GM21576 (cell line): ENCODE measurements around the gene ZNF69.
"Not testable (repeated sequence)": the region's sequence is repeated elsewhere in the genome, so short reads cannot be mapped to it uniquely, and the experiment has no call there.

Source experiments
- ATAC-seq: cut with Tn5 transposase; IDR thresholded peaks from one replicate; pipeline ENCODE4 v1.9.1; 2021; ENCODE audit warnings: mild to moderate bottlenecking, moderate library complexity; ENCODE audit not compliant: unreplicated experiment

The ZNF69 gene

DNA sequence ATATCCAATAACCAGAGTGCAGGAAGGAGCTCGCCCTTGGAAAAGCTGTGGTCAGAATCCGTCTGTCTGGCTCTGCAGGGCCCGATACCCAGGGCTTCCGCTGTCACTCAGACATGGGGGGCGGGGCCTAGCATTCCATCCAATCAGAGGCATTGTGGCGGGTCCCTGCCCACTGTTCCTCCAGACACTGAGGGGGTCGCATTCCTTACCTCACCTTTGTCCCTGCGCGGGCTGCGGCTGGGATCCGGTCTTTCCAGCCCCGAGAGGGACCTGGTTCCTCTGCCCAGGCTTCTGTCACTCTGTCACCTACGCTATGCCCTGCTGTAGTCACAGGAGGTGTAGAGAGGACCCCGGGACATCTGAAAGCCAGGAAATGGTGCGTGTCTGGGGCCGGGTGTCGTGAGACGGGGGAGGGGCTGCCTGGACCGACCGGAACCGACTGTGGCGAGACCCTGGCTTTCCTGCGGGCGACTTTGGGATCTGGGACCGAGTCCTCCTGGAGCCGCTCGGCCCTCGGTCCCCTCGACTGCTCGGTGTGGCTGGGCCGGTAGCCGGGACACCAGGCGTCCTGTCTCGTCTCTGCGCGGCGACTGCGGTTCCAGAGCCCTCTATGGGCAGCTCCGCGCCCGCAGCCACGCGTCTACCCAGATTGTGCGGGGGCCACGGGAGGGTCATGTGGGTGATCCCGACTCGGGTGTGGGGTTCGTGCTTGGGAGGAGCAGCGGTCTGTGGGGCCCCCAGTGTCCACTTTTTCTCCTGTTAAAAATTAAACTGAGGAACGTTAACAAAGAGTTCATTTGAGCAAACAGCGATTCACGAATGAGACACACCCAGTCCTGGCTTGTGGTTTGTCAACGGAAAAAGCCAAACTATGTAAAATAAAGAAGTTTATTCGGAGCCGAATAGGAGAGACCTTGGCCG is at the start of gene ZNF69:
Gene ZNF69 (plus strand): TSS at position 172 of the 921 bp plus-strand sequence. CDS start 142 bp downstream, at position 314.
- ATAC-seq = peak; percentile 52

DNA sequence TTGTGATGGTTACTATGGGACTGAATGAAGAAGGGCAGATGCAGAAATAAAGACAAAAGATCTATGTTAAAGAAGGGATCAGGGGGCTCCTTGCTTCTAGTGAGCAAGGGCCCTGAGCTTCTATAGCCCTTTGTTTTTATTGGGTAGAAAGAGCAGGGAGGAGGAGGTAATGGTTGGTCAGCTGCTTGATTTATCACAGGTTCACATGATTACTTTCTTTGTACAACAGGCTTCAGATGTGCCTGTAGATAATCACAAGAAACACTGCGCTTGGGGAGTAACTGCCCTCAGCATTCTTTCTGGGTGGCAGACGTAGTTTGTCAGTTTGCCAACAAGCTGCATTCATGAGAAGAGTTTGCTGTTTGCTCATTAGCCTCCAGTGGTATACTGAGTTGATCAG is 43.9 kb upstream of the ZNF69 start:
- ATAC-seq = no peak

GRCh38 chr19:11847615-11848014 is 40.0 kb upstream of the ZNF69 start:
- not testable (repeated sequence) for ATAC-seq

- ATAC-seq = no peak
These were observed 39.4 kb upstream of the ZNF69 start for GRCh38 chr19:11848200-11848593.

DNA sequence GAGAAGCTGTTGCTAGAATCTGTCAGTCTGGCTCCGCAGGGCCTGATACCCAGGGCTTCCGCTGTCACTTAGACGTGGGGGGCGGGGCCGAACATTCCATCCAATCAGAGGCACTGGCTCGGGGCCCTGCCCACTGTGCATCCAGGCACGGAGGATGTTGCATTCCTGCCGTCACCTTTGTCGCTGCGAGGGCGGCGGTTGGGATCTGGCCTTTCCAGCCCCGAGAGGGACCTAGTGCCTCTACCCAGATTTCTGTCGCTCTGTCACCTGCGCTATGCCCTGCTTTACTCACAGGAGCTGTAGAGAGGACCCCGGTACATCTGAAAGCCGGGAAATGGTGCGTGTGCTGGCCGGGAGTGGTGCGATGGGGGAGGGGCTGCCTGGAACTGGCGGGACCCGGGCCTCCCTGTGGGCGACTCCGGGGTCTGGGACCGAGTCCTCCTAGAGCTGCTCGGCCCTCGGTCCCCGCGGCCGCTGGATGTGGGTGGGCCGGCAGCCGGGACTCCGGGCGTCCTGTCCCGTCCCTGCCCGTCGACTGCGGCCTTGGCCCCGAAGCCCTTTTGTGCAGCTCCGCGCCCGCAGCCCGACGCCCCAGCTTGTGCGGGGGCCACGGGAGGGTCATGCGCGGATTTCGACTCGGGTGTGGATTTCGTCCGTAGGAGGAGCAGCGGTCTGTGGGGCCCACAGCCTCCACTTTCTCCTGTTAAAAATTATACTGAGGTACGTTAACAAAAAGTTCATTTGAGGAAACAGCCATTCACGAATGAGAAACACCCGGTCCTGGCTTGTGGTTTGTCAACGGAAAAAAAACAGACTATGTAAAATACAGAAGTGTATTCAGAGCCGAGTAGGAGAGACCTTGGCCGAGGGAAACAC is 38.8 kb upstream of the ZNF69 start, which contains the start of gene ZNF439:
Gene ZNF439 (plus strand): TSS at position 133 of the 876 bp plus-strand sequence. CDS start 142 bp downstream, at position 275.
- ATAC-seq = peak; percentile 85

GRCh38 chr19:11850289-11850688 is 37.3 kb upstream of the ZNF69 start:
- not testable (repeated sequence) for ATAC-seq

DNA sequence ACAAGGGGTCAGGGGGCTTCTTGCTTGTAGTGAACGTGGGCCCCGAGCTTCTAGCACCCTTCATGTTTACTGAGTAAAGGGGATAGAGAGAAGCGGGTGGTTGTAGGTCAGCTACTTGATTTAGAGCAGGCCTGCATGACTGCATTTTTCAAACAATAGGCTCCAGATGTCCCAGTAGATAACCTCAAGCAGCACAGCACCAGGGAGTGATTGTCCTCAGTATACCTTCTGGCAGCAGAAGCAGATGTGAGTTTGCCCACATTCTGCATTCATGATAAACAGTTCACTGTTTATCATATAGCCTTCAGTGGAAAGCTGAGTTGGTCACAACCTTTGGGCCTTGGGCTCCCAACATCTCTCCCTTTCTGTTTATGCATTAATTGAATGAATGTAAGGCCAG is 34.2 kb upstream of the ZNF69 start:
- no peak for ATAC-seq

GRCh38 chr19:11856596-11857250 is 30.9 kb upstream of the ZNF69 start:
- ATAC-seq = no peak

GRCh38 chr19:11860721-11861120 is 26.9 kb upstream of the ZNF69 start:
- ATAC-seq = no peak

DNA sequence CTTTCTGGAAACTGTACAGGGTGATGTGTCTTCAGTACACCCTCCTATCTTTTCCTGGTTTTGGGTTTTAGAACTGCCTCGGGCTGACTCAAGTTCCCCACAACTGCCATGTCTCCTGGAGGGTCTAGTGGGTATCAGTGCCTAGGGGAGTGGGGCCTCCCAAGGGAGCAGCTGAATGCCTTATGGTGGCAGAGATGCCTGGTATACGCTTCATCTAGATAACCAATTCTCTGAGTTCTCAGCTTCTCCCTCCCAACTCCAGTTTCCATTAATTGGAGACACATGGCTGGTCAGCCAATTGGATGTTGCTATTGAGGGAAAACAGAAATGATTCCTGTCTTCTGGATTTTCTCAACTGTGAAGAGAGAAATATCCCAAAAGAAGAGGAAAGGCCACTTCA is 26.3 kb upstream of the ZNF69 start:
- ATAC-seq = no peak

- not testable (repeated sequence) for ATAC-seq
These were observed 19.8 kb upstream of the ZNF69 start for GRCh38 chr19:11867766-11868165.

- ATAC-seq = no peak
These were observed 19.4 kb upstream of the ZNF69 start for GRCh38 chr19:11868188-11868587.

DNA sequence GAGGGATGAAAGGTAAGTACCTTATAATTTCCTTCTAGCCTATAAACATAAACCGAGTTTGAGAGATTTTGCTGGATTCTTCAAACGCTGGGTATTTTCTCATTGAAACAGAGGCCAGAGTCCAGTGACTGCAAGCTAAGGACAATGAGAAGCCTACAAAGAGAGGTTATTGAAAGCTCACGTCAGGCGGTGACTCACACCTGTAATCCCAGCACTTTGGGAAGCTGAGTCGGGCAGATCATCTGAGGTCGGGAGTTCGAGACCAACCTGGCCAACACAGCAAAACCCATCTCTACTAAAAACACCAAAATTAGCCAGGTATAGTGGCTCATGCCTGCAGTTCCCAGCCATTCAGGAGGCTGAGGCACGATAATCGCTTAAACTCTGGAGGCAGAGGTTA is 15.0 kb upstream of the ZNF69 start:
- no peak for ATAC-seq

GRCh38 chr19:11873762-11874161 is 13.8 kb upstream of the ZNF69 start:
- no peak for ATAC-seq

DNA sequence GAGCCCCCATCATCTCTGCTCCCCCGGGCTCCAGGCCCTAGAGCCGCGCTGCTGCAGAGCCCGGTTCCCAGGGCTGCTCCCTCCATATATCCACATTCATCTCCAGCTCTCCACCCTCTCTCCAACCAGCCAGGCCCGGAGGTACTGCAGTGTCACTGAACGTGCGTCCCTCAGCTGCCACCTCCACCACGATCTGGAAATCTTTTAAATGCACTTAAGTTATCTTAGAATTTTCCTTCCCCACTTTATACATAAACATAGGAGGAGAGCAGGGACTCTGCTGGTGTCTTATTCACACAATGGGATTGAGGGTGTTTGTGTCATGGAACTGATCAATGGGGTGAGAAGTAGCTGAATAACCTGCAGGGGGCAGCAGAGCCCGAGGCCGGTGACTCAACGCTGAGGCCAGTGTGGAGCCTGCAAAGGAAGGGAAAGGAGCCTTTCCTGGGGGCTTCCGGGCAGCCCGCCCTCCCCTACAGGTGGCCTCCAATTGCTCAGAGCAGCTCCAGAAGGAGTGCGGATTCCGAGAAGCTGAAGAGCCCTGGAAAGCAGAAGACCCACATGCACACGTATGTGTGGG is 7.8 kb upstream of the ZNF69 start:
- ATAC-seq = not testable (repeated sequence)

GRCh38 chr19:11880598-11880997 is 7.0 kb upstream of the ZNF69 start:
- no peak for ATAC-seq

- ATAC-seq = no peak
These were observed 6.3 kb upstream of the ZNF69 start for GRCh38 chr19:11881151-11881800.

DNA sequence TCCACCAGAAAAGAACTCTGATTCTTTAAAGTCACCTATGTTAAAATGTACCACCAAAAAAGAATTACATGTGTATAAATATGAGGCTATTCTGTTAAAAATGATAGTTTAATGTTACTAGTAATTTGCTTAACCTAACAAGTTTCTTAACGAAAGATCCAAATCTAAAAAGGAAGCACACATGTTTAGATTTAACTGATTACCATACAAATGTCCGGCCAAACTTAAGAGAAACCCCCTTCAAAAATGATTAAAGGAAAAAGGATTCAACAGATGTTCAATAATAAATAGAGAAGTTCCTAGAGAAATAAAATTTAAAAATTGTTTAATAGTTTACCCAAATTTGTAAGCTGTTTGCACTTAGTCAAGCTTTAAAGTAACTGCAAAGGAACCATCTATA is 5.0 kb upstream of the ZNF69 start:
- ATAC-seq = no peak

DNA sequence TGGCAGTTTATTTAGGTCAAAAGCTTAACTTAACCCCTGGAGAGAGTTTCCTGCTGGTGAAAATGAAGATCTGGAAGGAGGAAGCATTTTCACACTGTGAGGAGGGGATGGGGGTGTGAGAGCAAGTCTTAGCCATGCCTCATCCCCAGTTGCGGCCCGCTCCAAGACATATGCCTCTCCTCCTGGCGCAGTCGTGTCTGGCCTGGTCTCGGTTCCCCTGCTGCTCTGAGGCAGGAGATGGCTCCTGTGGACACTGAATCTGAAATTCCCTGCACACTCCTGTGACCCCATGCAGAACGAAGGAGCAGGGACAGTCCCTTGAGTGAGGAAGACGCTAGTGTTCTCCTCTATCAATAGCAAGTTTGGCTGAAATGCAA is 360 bp upstream of the ZNF69 start:
- no peak for ATAC-seq

GRCh38 chr19:11889901-11890300 is 2.3 kb downstream of the ZNF69 start:
- ATAC-seq = not testable (repeated sequence)
